ENCODE data around the gene CAV2.

CAV2 gene

DNA sequence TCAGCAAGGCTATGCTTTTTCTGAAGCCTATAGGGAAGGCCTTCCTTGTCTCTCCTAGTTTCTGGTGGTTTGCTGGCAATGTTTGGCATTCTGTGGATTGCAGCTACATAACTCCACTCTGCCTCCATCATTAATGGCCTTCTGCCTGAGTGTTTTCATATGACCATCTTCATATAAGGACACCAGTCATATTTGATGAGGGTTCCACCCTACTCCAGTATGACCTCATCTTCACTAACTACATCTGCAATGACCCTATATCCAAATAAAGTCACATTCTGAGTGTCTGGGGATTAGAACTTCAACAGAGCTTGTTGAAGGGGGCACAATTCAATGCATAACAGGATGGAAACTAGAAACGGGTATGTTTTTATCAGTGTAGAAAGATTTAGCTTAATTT is 47.4 kb downstream of the CAV2 start:
- DNase-seq (ENCODE audit: low read depth): no peak

DNA sequence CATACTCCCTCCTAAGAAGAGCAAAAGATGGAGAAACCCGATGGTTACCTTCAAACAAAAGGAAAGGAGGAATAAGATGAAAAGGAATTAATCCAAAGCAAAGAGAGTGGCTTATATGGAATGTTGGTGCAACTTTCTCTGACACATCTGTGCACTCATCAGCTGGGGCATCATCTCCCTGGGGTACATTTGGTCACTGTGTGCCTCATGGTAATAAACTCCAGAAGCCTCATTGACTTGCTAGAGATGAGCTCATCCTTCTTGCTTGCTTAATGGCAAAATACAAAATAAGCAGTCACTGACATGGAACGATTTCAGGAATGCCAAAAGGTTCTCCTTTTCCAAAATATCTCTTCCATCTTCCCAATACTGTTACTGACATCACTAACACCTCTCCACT is 47.8 kb downstream of the CAV2 start:
- DNase-seq (ENCODE audit: low read depth): no peak

GRCh38 chr7:116548506-116548905 is 49.0 kb downstream of the CAV2 start:
- DNase-seq (ENCODE audit: low read depth): no peak

DNA sequence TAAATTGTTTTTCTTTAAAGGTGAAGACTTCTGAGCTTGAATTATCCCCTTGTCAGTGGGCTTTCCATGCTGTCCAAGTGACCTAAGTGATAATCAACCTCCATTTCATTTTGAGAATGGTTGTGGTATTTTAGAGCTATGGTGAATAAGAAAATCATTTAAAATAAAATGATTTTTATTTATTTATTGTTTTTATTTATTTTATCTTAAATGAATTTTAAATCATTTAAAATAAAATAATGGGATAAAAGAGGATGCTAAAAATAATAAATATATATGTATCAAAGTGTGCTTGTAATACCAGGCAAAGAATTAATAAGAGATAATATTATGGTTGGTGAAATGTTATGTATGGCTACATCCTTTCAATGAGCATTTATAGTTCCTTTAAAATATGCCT is 49.8 kb downstream of the CAV2 start:
- DNase-seq (ENCODE audit: low read depth): no peak

- no peak for DNase-seq (ENCODE audit: low read depth)
Observed at GRCh38 chr7:116551692-116552091, 52.2 kb downstream of the CAV2 start.

DNA sequence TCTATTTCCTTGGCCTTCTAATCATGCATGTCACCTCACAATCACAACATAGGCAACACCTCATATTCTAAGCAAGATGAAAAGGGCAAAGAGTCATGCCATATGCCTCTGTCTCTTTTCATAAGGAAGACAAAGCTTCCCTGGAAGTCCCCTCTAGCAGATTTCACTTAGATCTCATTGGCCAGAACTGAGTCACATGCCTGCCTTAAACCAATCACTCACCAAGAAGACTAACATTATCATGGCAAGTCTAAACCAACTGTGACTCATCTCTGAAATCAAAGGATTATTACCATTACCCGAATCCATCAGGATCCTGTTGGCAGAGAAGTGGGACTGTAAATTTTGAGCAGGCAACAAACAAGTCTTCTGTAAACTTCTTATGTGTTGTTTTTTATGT is 53.1 kb downstream of the CAV2 start:
- no peak for DNase-seq (ENCODE audit: low read depth)

DNA sequence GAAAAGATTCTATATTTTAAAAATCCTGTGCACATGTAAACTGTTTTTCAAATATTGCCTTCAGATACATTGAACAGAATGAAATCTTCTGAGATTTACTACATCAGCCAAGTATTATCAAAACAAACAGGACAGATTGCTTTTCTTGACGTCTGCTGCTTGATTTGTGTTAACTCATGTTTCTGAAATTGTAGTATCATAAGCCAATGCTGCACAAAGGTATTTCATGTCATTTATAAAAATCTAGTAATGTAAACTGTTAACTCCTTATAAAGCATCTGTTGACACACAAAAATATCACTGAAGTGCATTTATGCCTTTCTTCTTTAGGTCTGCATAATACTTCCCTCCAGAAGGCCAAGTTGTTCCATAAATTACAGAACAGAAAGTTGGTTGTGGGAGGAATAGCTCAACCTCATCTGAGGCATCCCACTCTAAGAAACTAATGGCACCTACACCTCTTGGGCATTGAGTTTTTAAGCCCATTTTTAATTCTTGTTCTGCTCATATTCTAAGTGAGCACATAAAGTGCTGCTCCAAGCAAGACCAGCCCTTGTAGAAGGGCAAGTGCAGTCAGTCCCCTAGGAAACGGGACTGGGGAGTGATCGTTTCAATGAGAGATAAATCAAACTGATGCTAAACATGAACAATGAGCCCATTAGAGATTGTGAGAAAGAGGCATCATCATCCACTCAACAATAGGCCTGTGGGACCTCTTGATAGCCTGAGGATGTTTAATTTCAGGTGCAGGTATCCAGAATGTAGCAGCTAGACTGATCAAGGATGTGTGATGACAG is 53.8 kb downstream of the CAV2 start:
- DNase-seq (ENCODE audit: low read depth): no peak

DNA sequence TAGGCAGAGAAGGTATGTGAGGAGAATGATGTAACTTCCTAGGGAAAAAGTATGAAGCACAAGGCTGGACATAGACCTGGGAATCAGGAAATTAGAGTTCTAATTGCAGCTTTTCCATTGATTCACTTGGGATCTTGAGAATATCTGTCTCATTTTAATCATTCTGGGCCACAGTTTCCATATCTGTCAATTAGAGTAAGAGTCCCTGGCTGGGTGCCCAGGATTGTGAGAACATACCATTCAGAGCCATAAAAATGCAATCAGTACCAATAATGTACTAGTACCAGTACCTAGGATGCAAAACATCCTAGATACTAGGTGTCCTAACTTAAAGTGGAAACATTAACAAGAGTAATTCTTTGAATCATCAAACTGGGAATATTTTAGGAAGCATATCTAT is 54.9 kb downstream of the CAV2 start:
- DNase-seq (ENCODE audit: low read depth): no peak

GRCh38 chr7:116554911-116555310 is 55.4 kb downstream of the CAV2 start:
- no peak for DNase-seq (ENCODE audit: low read depth)

GRCh38 chr7:116557066-116557585 is 57.6 kb downstream of the CAV2 start:
- no peak for DNase-seq (ENCODE audit: low read depth)

GRCh38 chr7:116557901-116558300 is 58.4 kb downstream of the CAV2 start:
- DNase-seq (ENCODE audit: low read depth): no peak
